GM19455 (cell line): ENCODE measurements around the gene SLC6A17.
A peak's percentile ranks its signal among the peaks of the same experiment; 100 is the strongest.

Source experiments
- ATAC-seq: cut with Tn5 transposase; IDR thresholded peaks from one replicate; pipeline ENCODE4 v1.9.1; 2021; ENCODE audit not compliant: unreplicated experiment

The SLC6A17 gene

GRCh38 chr1:110201157-110201825 is 51.0 kb downstream of the SLC6A17 start:
- ATAC-seq: no peak

GRCh38 chr1:110203021-110203661 is 52.8 kb downstream of the SLC6A17 start:
- ATAC-seq: no peak

GRCh38 chr1:110205156-110205555 is 54.9 kb downstream of the SLC6A17 start:
- ATAC-seq: no peak

GRCh38 chr1:110205591-110206155 is 55.4 kb downstream of the SLC6A17 start:
- ATAC-seq: no peak

GRCh38 chr1:110206261-110206920 is 56.1 kb downstream of the SLC6A17 start:
- ATAC-seq: no peak

GRCh38 chr1:110207831-110208230 is 57.5 kb downstream of the SLC6A17 start:
- ATAC-seq: no peak

GRCh38 chr1:110208916-110209645 is 58.8 kb downstream of the SLC6A17 start:
- no peak for ATAC-seq

- peak; percentile 79 for ATAC-seq
These were observed 59.7 kb downstream of the SLC6A17 start, which contains the start of gene KCNC4 for GRCh38 chr1:110209715-110210603. KCNC4 (plus strand) TSS chr1:110210314; CDS start chr1:110211500, 1,186 bp downstream.

GRCh38 chr1:110210604-110211495 is 60.6 kb downstream of the SLC6A17 start:
- ATAC-seq: peak; percentile 40

- no peak for ATAC-seq
These were observed 61.3 kb downstream of the SLC6A17 start for GRCh38 chr1:110211496-110212168.

- ATAC-seq: no peak
These were observed 62.2 kb downstream of the SLC6A17 start for GRCh38 chr1:110212169-110213142.

- ATAC-seq: no peak
These were observed 62.8 kb downstream of the SLC6A17 start for GRCh38 chr1:110213143-110213540.

GRCh38 chr1:110214454-110215404 is 64.4 kb downstream of the SLC6A17 start:
- ATAC-seq: no peak

- no peak for ATAC-seq
These were observed 65.6 kb downstream of the SLC6A17 start for GRCh38 chr1:110215621-110216515.

GRCh38 chr1:110216844-110217444 is 66.7 kb downstream of the SLC6A17 start:
- ATAC-seq: no peak
